BE2C (cell line): Measurements from ENCODE around the gene PTGDS.

ENCODE experiments used
- DNase-seq: peaks from one replicate; pipeline ENCODE4 v3.0.0-alpha.2; 2020
- H3K27me3 ChIP-seq: fragments of 250-450 bp; sonication (Bioruptor Pico); 2 replicates; pipeline ENCODE4 v1.5.1; 2020; ENCODE audit warnings: mild to moderate bottlenecking
- H3K36me3 ChIP-seq: fragments of 250-450 bp; sonication (Bioruptor Pico); 2 replicates; pipeline ENCODE4 v1.5.1; 2020; ENCODE audit warnings: mild to moderate bottlenecking
- H3K4me1 ChIP-seq: fragments of 250-450 bp; sonication (Bioruptor Pico); 2 replicates; pipeline ENCODE4 v1.5.1; 2020
- H3K4me3 ChIP-seq: 2 replicates; pipeline ENCODE4 v1.5.1; 2011; ENCODE audit warnings: low read depth, low read length
- H3K9me3 ChIP-seq: fragments of 250-450 bp; sonication (Bioruptor Pico); 2 replicates; pipeline ENCODE4 v1.5.1; 2020
- TF ChIP-seq, protein P1 (sequence below): IDR thresholded peaks from 2 replicates; pipeline ENCODE4 v1.5.1; 2012; ENCODE audit warnings: mild to moderate bottlenecking, low read depth, low read length

Gene PTGDS

DNA sequence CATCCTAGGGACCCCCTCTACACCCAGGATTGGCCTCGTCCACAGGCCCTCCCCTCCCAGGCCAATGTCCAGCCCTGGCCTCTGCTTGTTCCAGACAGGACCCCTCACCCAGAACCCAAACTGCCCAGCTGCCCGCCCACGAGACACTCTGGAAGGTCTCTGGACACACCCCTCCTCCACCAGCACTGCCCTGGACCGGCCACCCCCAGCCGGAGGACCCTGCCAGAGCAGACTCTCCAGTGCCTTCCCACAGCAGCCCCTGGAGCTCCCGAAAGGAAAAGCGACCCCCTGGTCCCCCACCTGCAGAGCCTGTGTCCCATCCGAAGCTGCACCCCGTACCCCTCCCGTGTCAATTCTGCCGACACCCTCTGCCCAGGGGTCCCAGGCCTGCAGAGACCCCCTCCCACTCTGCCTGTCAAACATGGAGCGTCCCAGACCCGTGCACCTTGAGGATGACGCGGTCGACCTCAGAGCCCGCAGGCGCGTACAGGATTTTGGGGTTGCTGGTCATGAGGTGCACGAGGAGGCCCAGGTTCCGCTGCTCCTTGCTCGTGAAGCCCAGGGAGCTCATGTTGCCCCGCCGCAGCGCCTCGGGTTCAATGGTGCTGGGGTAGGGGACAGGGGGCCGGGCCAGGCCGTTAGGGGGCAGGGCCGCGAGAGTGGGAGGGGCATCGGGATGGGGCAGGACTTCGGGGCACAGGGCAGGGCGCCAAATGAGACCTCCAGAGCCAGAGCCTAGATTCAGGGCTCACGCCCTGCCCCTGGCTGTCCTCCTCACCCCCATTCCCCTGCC, 42.8 kb downstream of the PTGDS start:
- TF ChIP-seq, protein P1, sequence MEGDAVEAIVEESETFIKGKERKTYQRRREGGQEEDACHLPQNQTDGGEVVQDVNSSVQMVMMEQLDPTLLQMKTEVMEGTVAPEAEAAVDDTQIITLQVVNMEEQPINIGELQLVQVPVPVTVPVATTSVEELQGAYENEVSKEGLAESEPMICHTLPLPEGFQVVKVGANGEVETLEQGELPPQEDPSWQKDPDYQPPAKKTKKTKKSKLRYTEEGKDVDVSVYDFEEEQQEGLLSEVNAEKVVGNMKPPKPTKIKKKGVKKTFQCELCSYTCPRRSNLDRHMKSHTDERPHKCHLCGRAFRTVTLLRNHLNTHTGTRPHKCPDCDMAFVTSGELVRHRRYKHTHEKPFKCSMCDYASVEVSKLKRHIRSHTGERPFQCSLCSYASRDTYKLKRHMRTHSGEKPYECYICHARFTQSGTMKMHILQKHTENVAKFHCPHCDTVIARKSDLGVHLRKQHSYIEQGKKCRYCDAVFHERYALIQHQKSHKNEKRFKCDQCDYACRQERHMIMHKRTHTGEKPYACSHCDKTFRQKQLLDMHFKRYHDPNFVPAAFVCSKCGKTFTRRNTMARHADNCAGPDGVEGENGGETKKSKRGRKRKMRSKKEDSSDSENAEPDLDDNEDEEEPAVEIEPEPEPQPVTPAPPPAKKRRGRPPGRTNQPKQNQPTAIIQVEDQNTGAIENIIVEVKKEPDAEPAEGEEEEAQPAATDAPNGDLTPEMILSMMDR = no peak
- DNase-seq = no peak

GRCh38 chr9:137020771-137021567, 43.7 kb downstream of the PTGDS start:
- H3K36me3 ChIP-seq = peaks cover 21% of the 10 kb centered on the region
- H3K4me1 ChIP-seq = peaks cover 13% of the 10 kb centered on the region
- no peak for DNase-seq
- H3K4me3 ChIP-seq = no peak overlapping the region
- TF ChIP-seq, protein P1 = no peak
- H3K27me3 ChIP-seq = no peaks in the 10 kb centered on the region
- no peaks in the 10 kb centered on the region for H3K9me3 ChIP-seq

More for the DNA sequence above, 42.8 kb downstream of the PTGDS start:
- Histone ChIP-seq H3K27me3 (no peaks in the 10 kb centered on the region), H3K9me3 (no peaks in the 10 kb centered on the region), H3K4me1 (peaks cover 6% of the 10 kb centered on the region), H3K36me3 (peaks cover 23% of the 10 kb centered on the region), H3K4me3 (no peak overlapping the region)

DNA sequence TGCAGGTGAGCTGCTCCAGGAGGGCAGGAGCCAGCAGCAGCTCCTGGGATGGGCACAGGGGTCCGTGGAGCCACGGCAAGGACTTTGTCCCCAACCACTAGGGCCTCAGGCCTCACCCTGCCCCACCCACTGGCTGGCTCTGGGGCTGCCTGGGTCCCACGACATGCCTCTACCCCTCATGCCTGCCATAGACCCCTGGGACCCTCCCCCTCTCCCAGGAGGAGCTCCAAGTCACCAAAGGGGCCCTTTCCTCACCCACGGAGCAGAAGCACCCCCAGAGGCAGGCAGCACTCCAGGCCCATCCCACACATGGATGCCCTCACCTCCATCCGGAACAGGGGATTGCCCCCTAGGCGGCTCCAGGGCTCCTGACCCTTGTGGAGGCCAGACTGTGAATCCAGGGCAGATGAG, 44.3 kb downstream of the PTGDS start:
- H3K4me1 ChIP-seq = peaks cover 19% of the 10 kb centered on the region
- DNase-seq = no peak
- H3K4me3 ChIP-seq = no peak overlapping the region
- H3K27me3 ChIP-seq = no peaks in the 10 kb centered on the region
- H3K9me3 ChIP-seq = no peaks in the 10 kb centered on the region
- TF ChIP-seq, protein P1 = no peak
- H3K36me3 ChIP-seq = peaks cover 15% of the 10 kb centered on the region

DNA sequence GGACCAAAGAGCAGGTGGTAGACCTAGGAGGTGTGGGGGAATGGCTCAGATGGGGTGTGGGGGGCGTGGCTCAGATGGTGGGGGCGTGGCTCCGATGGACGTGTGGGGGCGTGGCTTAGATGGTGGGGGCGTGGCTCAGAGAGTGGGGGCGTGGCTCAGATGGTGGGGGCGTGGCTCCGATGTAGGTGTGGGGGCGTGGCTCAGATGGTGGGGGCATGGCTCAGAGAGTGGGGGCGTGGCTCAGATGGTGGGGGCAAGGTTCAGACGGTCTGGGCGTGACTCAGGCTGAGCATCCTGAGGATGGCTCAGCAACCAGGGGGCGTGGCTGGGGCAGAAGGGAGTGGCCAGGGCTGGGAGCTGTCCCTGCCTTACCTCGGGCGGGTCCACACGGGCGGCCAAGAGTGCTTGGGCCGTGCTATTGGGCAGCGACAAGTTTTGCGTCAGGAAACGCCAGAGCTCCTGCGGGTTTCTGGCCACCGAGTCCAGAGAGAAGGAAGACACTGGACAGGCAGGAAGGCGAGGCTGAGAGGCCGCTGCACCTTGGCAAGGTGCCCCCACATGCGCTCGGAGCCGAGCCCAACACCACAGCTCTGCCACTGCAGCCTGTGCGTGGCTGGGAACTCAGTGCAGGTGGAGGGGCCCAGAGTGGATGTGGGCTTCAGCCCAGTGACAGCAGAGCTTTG, 44.8 kb downstream of the PTGDS start:
- peaks cover 10% of the 10 kb centered on the region for H3K36me3 ChIP-seq
- TF ChIP-seq, protein P1 = no peak
- H3K27me3 ChIP-seq = no peaks in the 10 kb centered on the region
- H3K4me3 ChIP-seq = no peak overlapping the region
- DNase-seq = peak; percentile 86
- H3K4me1 ChIP-seq = peaks cover 25% of the 10 kb centered on the region
- H3K9me3 ChIP-seq = no peaks in the 10 kb centered on the region

DNA sequence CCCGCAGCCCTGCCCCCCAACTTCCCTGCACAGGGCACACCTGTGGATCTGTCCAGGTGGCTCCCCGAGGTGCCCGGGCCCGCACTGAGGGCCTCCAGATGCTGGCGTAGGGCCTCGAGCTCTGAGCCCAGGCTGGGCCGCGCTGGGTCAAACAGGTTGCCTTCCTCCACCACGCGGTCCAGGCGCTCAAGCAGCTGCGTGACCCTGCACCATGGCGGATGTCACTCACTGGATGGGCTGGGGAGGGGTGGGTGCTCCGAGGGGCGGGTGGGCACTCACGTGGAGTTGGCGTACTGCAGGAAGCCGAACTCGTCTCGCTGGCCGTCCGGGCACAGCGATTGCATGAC, 45.3 kb downstream of the PTGDS start:
- DNase-seq = no peak
- no peaks in the 10 kb centered on the region for H3K9me3 ChIP-seq
- peaks cover 5% of the 10 kb centered on the region for H3K36me3 ChIP-seq
- H3K4me1 ChIP-seq = peaks cover 27% of the 10 kb centered on the region
- no peak overlapping the region for H3K4me3 ChIP-seq
- TF ChIP-seq, protein P1 = no peak
- no peaks in the 10 kb centered on the region for H3K27me3 ChIP-seq
